SU-DHL-6 (cell line): ENCODE measurements around the gene CDC16.

Experiments
- CTCF ChIP-seq: fragments of 200-600 bp; sonication (generic); IDR thresholded peaks from one replicate; pipeline ENCODE4 v1.5.1; 2017; ENCODE audit warnings: antibody characterized with exemption, mild to moderate bottlenecking, low read length, moderate library complexity; ENCODE audit not compliant: insufficient read depth, poor library complexity, severe bottlenecking
- EZH2phosphoT487 ChIP-seq: fragments of 200-600 bp; sonication (generic), shearing (Covaris generic); conservative IDR thresholded peaks from 2 replicates; pipeline ENCODE4 v1.6.1; 2018; ENCODE audit warnings: mild to moderate bottlenecking, antibody characterized with exemption, low read length, moderate library complexity, mixed read lengths

DNA sequence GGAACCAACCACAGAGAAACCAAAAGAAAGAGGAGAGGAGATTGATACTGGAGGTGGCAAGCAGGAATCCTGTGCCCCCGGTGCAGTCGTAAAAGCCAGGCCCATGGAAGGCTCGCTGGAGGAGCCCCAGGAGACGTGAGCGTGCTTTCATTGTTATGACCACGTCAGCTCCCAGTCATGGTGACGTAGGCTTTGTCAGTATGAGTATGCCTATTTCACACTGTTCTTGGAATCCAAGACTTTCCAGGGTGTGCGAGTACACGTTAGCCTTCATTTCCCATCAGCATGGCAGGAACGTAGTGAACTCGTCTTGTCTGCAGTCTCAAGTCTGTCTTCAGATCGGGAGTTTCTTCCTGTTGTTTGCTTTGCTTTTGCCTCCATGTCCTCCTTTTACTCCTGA, 64.2 kb downstream of the CDC16 start:
- TF ChIP-seq CTCF (no peak), EZH2phosphoT487 (no peak)
